HPDE6-E6E7 (cell line): Measurements from ENCODE around the gene ATP2A3.
A peak's percentile ranks its signal among the peaks of the same experiment; 100 is the strongest.

Source experiments
- DNase-seq: peaks from one replicate; pipeline ENCODE4 v3.0.0; 2011; ENCODE audit warnings: missing footprints; ENCODE audit errors: extremely low spot score

Gene ATP2A3

DNA sequence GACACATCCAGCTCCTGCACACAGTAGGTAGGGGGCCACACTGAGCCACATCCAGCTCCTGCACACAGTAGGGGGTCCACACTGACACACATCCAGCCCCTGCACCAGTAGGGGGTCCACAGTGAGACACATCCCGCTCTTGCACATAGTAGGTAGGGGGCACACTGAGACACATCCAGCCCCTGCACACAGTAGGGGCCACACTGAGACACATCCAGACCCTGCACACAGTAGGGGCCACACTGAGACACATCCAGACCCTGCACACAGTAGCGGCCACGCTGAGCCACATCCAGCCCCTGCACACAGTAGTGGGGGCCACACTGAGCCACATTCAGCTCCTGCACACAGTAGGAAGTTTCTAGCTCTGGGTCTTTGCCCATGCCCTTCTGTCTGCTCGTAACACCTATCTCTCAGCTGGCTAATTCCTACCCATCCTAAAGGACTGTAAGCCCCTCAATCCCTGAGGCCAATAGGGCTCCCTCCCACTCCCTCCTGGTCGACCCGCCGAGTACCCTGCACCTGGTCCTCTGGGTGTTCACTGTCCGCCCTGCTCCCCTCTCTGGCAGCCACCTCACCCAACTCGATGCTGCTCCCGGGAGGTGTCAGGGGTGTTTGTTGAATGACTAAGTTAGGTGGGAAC lies 9.4 kb upstream of the ATP2A3 start:
- no peak for DNase-seq

DNA sequence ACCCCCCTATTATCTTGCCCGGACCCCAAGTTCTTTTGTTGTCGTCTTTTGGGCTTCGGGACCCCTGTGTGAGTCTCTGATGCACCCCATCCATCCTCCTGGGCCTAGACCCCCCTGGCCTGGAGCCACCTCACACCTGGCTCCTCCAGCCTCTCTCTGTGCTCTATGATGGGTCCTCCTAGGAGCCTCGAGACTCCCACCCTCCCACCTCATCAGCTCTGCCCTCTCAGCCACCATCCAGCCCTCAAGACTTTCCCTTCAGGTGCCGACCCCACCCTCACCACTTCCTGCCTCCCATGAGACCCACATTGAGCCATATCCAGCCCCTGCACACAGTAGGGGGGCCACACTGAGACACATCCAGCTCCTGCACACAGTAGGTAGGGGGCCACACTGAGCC lies 8.7 kb upstream of the ATP2A3 start:
- DNase-seq, result no peak

DNA sequence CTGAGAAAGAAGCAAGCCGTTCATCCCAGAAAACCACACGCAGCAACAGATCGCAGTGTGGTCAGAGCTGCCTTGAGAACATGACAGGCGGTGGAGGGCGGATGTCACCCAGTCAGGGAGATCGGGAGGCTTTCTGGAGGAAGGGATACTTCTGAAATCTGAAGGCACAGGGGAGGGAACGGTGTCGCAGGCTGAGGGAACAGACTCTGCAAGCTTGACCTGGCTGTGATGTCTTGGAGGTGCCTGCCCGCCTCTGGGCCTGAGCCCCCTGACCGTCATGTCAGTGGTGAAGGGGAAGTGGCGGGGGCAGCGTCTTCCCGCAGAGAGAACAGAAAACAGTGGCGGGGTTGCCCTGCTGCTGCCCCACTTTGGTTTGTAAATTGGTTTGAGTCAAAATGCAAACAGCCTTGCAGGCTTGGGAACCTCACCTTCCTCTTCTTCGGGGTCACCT lies 8.1 kb upstream of the ATP2A3 start:
- DNase-seq, result no peak

DNA sequence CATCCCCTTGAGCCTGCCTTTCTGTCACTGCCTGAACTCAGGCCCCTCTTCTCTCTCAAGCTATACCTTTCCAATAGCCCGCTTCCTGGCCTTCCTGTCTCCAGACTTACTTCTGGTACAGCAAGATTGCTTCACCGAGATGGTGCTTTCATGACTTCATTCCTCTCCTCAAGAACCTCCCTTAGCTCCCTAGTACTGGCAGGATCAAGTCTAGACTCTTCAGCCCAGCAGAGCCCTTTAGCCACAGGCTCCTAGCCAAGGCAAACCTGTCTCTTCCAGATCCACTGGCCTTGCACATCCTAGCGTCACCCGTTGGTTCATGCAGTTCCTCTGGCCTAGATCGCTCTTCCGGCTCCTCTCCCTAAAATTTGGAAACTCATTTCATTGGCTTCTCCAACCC lies 6.4 kb upstream of the ATP2A3 start:
- no peak for DNase-seq

DNA sequence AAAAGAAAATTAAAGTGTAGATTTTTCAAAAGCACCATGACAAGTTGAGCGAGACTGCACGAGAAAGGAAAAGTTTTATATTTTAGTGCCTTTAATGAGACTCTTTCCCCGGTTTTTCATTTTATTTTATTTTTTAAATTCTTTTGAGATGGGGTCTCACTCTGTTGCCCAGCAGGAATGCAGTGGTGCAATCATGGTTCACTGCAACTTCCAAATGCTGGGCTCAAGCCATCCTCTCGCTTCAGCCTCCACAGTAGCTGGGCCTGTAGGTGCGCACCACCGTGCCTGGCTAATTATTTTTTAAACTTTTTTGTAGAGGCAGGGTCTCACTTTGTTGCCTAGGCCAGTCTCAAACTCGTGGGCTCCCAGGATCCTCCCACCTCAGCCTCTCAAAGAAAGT lies 5.7 kb upstream of the ATP2A3 start:
- no peak for DNase-seq

DNA sequence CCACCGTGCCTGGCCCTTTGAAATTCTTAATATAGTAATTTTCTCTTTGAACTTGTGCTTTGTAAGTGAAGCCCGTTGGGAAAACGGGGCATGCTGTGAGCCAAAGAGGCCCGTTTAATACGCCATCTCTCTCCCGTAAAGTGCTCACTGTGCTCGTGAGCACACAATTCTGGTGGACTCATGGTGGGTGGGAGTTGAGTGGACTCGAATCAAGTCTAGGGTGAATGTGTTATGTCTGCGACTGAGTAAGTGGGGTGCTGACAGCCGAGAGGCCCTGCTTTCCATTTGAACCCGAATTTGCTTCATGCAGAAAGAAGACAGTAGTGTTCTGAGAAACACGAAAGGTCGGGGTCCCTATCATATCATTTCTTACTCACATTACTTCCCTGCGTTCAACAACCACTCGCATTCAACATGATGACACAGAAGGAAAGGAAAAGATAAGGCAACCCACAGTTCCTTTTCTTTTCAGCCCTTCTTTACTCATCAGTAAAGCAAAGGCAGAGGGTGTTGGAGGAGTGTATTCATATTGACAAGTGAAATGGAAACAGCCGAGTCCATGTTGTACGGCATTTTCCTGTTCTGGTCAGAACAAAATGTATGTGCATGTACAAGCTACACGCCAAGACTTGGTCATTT lies 4.8 kb upstream of the ATP2A3 start:
- DNase-seq, result no peak

DNA sequence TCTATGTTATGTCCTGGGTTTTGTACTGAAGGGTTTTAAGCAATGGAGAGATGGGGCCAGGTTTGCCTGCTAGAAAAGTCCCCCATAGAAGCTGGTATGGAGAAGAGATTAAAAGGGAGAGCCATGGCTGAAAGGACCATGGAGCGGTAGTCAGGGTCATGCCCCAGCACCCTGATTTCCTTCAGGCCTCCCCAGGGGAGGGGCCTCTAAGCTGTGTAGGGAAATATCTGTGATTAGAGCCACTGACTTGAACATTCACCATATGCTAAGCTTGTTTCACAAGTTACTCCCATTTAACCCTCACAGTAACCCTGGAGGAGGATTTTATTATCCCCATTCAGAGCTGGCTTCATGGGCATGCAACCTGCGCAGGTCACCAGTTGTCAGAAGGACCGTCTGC lies 3.8 kb upstream of the ATP2A3 start:
- DNase-seq, result no peak

DNA sequence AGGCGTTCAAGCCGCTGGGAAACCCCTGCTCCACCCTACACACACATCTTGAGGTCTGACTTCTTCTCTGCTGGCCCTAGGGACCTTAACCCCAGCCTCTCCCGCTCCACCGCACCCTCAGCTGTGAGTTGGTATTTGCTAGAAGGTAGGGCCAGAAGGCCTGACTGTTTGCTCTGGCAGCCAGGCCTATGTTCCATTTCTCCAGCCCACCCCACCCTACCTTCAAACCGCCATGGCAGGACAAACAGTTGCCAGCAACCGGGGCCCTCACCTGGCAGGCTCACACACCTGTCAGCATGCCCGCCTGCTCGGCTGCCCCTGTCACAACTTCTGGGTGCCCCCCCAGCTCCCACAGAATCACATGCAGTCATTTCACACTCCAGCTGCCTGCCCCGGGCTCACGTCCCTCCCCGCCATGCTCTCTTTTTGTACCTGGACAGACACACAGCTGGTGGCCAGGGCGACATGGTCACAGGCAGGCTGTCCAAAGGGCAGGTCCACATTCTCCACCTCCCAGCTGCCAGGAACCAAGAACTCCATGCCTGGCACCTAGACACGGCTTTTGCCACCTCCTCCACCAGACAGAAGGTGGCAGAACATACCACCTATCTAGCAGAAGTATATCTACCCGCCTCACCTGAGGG lies 2.6 kb upstream of the ATP2A3 start:
- no peak for DNase-seq

DNA sequence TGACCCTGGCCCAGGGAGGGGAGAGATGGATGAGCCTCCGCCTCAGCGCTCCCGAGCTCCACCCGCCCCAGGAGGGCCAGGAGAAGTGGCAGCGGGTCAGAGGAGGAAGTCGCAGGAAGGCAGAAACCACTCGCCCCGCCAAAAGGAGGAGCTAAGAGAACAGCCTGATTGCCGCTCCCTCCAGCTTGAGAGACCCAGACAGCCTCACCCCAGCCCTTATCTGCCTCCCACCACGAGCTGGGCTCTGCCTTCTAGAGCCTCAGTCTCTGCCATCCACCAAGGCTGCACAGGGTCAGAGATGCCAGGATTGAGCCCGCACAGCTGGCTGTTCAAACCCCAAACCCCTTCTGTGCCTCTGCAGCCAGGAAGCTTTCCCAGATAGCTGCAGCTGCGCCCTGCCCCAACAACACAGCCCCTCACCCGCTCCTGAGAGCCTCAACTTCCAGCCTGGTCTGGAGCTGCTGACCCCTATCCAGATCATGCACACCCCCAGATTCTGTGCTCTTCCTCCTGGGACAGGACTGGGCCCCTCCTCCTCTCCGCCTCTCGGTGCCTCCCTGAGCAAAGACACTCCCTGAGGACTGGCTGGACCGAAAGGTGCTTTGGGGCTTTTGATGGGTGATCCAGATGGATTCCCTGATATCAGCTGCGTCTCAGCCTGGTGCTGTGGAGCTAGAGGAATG lies 1.0 kb upstream of the ATP2A3 start:
- DNase-seq, result peak; percentile 54

DNA sequence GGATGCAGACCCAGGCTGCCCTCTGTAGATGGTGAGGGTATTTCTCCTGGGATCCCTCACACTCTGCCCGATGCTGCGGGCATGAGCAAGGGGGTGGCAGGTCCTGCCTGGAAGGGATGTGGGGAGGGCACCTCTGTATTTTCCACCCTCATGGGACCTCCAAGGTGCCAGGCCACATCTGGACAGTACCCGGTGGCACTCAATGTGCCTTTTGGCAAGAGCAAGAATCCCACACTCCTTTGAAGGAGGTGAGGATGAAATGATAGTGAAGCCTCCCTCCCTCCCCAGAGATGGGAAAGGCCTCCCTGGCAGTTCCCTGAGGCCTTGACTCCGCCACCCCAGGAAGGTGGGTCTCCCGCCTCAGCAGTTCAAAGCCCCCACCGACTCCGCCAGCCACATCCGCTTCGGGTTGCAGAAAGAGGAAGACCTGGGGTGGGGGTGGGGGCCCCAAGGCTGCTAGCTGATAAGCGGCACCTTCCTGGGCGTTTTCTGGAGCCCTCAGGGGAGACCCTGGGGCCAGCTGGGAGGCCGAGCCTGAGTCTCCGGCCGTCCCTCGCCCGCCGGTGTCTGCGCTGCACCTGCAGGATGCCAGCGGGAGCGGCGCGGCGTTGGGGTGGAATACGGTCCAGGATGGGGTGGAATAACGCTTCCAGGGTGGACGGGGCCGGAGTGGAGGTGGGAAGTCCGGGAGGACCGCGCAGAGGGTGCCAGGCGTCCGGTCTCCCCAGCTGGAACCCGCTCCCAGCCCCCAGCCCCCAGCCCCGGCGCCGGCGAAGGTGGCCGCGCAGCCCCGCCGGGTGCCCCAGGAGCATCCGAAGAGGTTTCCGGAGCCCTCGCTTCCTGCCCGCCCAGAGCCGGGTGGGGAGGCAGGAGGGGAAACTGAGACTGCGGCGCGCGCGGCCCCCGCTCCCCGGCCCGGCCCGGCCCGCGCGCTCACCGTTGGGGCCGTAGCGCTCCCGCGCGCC lies 718 bp downstream of the ATP2A3 start:
- DNase-seq, result no peak

DNA sequence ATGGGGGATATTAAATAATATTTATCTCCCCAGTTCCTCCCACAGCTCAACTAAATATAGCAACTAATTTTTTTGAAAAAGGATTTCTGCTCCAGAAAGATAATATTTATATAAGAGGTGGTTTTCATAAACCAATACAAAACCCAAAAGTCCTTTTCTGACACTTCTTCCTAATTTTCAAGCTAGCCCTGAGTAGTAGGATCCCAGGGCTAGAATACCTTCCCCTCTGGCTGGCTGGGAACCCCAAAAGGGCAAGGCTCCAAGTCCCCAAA lies 1.3 kb downstream of the ATP2A3 start:
- DNase-seq, result no peak

DNA sequence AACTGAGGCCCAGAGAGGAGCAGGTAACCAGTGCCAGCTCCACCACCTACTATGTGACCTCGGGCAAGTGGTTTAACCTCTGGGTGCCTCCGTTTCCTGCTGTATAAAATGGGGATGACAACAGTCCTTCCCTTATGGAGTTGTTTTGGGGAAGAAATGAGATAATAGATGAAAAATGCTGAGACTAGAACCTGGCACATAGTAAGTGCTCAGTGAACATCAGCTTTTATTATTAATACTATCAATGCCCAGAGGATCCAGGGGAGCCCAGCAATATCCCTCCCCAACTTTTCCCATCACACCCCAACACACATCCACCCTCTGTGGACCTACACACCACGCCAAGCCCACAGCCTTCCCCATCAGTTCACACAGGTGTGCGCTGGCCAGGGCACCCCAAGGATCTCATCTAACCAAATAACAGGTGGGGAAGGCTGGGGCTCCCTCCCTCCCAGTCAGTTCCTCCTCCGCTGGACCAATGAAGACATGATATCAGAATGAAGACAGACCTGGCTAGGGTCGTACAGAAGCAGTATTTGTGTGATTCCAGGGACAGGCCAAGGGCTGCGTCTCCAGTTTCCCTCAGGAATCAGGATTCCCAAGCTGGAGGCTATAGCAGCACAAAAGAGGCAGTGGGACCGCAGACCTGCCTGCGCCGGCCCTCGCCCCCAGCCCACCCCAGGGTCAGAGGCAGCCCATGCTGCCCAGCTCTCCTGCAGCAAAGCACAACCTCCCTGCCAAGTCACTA lies 1.8 kb downstream of the ATP2A3 start:
- DNase-seq, result no peak

DNA sequence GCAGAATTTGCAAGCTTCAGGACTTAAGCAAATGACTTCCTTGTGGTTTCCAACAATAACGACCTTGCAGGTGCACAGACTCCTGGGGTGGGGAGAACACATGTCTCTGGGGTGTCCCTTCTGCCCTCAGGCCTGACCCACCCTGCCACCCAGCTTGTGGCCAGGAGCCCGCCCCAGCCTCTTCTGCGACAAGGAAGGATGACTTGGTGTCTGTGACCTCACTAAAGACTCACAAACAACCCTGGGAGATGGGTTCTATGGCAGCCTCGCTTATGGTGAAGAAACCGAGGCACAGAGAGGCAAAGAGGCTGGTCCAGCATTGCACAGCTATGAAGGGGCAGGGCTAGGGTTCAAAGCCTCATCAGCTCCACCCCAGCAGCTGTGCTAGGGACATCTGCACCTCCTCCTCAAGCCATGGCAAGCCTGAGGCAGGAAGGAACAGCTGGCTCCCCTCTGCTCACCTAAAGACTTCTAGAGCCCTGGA lies 2.6 kb downstream of the ATP2A3 start:
- no peak for DNase-seq

DNA sequence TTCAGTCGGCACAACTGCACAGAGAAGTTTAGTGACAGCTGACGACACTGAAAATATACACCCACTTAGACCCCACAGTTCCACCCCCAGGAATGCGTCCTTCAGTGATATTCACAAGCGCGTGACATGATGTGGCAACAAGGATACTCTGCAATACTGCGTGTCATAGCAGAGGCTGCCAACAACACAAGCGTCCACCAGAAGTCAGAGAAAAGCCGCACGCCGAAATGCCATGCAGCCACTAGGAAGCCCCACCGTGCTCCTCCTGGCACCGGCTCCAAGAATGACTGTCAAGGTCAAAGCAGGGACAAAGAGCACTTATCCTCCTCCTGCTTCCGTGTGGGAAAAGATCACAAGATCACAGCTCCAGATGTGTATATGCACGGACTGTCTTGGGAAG lies 3.5 kb downstream of the ATP2A3 start:
- DNase-seq, result no peak

DNA sequence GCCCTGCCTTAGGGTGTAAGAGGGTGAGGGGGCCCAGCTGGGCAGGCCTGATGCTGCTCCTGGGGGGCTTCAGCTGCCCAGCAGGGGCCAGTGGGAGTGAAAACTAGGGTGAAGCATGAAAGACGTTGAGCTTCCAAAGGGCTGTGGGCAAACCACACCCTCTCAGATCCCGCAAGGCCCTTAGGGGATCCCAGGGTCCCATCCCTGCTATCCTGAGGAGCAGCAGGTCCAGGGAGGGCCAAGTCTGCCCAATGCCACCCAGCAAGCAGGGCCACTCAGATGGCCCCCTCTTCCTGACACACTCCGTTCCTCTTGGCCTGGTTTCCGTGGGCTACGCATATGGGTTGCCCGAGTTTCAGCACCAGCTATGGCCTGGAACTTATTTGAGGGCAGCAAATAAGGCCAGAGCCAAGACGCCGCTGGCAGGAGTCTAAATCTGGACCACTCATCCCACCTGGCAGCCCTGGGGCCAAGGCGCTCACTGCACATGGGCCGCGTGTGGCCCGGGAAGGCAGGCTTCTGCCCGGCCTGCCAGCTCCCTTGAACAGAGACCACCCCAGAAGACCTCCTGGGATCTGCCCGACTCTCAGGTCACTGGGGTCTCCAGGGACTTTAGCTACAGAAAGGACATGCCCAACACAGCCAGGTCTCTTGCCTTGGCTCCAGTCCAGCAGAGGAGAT lies 4.2 kb downstream of the ATP2A3 start:
- no peak for DNase-seq

DNA sequence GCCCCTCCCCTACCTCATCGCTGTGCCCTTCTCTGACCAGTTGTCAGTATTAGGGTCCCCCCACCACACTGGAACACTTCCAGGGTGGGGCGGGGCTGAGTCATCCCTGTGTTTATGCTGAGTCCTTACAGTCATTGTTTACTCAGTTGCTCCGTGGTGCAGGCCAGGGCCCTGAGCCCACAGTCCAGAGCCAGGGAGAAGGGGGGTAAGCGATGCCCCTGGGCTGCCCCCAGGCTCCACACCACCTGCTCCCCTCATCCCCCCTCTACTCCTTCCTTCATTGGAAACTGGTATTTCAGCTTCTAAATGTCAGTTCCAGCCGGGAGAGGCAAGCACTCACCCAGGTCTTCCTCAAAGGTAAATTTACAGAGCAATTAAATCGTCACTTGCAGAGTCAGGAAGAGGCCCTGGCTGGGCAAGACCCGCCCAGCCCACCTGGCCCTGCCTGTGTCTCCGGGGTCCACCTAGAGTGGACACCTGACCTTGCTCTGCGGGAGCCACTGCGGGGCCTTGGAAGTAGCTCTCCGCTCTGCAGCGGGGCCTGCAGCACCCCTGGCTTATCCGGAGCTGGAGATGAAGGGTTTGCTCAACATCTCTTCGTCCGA lies 4.8 kb downstream of the ATP2A3 start:
- DNase-seq, result peak; percentile 63

DNA sequence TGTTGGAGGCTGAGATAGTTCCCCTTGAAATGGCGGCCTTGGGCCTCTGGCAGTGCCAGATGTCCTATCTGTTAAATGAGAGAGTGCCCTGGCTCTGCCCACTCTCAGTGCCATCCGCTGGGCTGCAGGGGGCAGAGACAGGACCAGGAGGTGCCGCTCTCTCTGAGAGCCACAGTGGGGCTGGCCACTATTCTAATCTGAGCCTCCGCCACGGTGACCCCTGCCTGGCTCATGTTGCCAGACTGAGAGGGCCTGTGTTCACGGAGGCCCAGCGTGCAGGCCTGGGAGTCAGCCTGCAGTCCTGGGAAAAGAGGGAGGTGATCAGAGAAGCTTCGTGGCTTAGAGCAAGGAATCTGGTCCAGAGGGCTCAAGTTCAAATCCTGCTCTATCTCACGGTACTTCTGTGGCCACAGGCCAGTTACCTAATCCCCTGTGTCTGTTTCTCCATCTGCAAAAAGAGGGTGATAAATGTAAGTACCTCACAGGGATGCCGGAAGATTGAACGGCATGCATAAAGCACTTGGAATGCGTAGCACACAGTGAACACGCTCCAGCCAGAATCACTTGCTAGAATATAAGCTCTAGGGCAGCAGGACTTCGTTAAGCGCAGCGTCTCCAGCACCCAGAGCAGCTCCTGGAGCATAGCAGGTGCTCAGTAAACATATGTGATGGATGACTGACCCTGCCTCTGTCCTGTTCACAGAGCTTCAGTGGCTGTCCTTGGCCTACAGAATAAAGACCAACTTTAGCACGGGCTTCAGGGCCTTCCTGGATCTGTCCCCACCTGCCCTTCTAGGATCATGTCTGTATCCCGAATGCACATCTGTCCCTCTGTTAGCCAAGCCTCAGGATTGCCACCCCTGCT lies 6.3 kb downstream of the ATP2A3 start:
- DNase-seq, result no peak

DNA sequence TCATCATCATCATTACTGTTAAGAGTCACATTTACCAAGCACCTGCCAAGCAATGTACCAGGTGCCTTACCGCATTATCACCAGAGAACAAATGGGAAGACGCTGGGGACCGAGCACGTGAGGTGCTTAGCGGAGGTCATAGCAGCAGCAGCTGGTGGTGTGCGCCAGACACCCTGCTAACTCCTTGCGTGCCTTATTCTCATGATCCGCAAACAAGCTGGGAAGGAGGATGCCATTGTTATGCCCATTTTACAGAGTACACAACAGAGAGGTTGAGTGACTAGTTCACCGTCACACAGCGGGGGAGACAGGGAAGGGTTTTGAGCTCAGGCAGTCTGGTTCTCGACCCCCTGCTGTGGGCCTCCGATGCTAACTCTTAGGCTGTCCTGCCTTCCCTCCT lies 7.3 kb downstream of the ATP2A3 start:
- DNase-seq, result no peak
